Testis (tissue), 2 donors: ENCODE results near the gene OR11A1.

ENCODE experiments used
- POLR2A ChIP-seq: fragments of 450-650 bp; IDR thresholded peaks from one replicate; pipeline ENCODE4 v1.6.1; 2017; ENCODE audit warnings: antibody characterized with exemption, mild to moderate bottlenecking, moderate library complexity
- TF ChIP-seq, protein P1 (sequence below), 3 experiments: fragments of 450-650 bp in 2 of 3; fragments of 200-600 bp in 1 of 3; sonication (generic) in 1 of 3; IDR thresholded peaks; one replicate each; pipeline ENCODE4 v1.5.1; 2016 to 2019; ENCODE audit warnings: antibody characterized with exemption in 3 of 3, mild to moderate bottlenecking in 2 of 3, moderate library complexity in 1 of 3

DNA sequence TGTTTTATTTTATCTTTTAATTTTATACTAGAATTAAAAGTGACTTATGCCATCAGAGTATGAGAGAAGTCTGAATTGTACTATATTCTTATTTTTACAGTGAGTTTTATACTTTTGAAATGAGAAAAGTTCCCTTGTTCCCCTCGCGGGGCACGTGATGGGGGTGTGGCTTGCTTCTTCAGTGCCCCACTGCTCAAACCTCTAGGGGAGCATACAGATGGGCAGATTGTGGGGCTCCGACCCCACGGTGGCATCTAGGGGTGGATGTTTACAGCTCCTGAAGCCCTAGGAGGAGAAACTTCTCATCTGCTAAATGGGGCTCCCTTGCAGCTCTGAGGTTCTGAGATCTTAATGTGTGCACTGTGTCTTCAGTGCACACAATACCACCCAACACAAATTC, 42.8 kb upstream of the OR11A1 start:
- TF ChIP-seq, protein P1, sequence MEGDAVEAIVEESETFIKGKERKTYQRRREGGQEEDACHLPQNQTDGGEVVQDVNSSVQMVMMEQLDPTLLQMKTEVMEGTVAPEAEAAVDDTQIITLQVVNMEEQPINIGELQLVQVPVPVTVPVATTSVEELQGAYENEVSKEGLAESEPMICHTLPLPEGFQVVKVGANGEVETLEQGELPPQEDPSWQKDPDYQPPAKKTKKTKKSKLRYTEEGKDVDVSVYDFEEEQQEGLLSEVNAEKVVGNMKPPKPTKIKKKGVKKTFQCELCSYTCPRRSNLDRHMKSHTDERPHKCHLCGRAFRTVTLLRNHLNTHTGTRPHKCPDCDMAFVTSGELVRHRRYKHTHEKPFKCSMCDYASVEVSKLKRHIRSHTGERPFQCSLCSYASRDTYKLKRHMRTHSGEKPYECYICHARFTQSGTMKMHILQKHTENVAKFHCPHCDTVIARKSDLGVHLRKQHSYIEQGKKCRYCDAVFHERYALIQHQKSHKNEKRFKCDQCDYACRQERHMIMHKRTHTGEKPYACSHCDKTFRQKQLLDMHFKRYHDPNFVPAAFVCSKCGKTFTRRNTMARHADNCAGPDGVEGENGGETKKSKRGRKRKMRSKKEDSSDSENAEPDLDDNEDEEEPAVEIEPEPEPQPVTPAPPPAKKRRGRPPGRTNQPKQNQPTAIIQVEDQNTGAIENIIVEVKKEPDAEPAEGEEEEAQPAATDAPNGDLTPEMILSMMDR (IDR thresholded peaks at IDR 0.05) = no peak
- no peak for TF ChIP-seq POLR2A
